Activated CD8-positive, alpha-beta memory T cell treated with anti-CD3 and anti-CD28 coated beads for 1 hour (primary cell): ENCODE measurements around the gene NTM.

ENCODE experiments used
- DNase-seq, 2 donors: peaks; one replicate each; pipeline ENCODE4 v3.0.0-alpha.2; 2020; ENCODE audit warnings: low read depth in 1 of 2; ENCODE audit errors: extremely low read depth in 1 of 2

Gene NTM

GRCh38 chr11:131696690-131697089, 326.3 kb downstream of the NTM start:
- no peak for DNase-seq

DNA sequence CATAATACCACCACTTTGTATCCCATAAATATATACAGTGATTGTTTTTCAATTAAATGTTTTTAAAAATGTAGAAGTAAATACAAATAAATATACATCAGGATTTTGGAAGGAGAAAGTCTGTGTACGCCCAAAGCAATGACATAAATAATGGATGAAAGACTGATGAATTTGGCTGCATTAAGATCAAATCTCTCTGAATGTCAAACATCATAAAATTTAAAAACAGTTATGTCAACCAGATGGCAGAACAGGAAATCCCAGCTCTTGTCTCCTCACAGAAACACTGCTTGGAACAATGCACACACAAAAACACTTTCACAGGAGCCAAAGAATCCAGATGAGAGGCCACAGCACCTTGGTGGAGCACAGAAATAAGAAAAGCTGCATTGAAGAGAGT, 332.9 kb downstream of the NTM start:
- no peak for DNase-seq

DNA sequence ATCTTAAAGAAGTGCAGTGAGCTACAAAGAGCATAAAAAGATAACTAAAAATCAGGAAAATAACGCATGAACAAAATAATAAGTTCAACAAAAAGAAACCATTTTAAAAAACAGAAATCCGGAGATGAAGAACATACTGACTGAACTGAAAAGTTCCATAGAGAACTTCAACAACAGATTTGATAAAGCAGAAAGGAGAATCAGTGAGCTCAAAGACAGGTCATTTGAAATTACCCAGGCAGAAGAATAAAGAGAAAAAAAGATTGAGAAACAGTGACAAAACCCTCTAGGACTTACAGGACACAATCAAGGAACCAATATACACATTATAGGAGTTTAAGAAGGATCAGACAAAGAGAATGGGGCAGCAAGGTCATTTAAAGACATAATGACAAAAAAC, 334.3 kb downstream of the NTM start:
- no peak for DNase-seq

- DNase-seq, result no peak
Observed at GRCh38 chr11:131710511-131710910, 340.1 kb downstream of the NTM start.

GRCh38 chr11:131712897-131713296, 342.5 kb downstream of the NTM start:
- DNase-seq, result no peak

- no peak for DNase-seq
Observed at GRCh38 chr11:131713529-131714134, 343.2 kb downstream of the NTM start.

- DNase-seq, result no peak
Observed at GRCh38 chr11:131717616-131718015, 347.2 kb downstream of the NTM start.

GRCh38 chr11:131723088-131723487, 352.7 kb downstream of the NTM start:
- DNase-seq, result no peak

- DNase-seq, result no peak
Observed at GRCh38 chr11:131724436-131724975, 354.1 kb downstream of the NTM start.

GRCh38 chr11:131734871-131735270, 364.5 kb downstream of the NTM start:
- no peak for DNase-seq

DNA sequence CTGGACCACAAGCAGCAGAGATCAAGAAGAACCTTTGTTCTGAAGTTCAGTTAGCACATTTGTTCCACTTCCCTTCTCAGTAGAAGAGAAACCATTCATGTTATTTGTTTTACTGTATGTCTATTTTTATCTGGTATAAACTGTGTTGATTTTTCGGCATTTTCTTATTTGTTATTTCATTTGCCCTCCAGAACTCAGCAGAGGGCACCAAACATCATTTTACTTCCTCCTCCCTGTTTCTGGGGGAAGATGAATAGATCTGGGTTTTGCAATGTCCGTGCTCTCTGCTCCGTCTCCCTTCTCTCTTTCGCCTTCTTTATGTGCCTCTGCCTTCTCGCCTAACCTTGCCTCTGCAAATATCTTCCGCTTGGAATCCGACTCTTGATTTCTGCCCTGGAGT, 366.9 kb downstream of the NTM start:
- no peak for DNase-seq

DNA sequence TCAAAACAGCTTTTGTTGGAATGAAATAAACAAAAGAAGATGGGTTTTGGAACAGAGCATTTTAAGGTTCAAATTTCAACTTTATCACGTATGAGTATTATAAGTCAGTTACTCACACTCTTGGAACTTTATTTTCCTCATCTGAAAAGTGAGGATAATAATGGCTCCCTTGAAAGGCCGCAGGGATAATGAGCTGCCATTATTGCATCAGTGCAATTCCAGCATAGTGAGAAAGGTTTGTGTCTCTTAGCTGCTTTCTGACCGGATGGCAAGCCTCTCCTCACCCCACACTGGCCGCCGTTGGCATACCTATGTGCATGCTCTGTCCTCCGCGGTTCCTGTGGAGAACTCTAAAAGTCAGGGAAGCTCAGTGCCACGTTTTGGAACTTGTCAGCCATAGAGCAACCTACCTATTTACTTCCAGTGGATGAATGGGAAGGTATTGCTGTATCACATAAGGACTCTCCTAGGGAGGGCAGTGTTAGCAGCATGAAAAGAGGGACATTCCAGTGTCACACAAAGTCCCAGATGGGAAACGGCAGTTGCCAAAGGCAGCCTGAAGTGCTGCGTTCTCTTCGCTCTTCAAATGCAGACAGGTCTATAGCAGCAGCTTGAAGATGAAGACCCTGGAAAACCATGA, 368.9 kb downstream of the NTM start:
- no peak for DNase-seq

GRCh38 chr11:131744847-131745246, 374.4 kb downstream of the NTM start:
- DNase-seq, result no peak

GRCh38 chr11:131745405-131745804, 375.0 kb downstream of the NTM start:
- no peak for DNase-seq

GRCh38 chr11:131746201-131746600, 375.8 kb downstream of the NTM start:
- DNase-seq, result no peak

GRCh38 chr11:131748151-131749050, 378.0 kb downstream of the NTM start:
- no peak for DNase-seq

DNA sequence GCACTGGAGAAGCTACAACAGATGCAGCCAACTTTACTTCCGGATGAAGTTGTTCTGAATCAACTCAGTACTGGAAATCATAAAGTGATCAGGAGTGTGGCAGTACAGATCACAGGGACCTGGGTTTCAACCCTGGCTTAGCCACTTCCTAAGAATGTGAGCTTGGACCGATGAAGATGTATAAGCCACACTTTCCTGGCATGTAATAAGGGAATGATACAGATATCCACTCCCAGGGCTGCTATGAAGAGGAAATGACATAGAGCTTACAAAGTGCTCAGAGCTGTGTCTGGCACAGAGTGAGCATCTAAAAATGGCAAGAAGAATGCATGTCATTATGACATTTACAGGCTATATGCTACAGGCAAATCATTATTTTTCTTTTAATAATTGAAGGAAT, 378.7 kb downstream of the NTM start:
- no peak for DNase-seq

DNA sequence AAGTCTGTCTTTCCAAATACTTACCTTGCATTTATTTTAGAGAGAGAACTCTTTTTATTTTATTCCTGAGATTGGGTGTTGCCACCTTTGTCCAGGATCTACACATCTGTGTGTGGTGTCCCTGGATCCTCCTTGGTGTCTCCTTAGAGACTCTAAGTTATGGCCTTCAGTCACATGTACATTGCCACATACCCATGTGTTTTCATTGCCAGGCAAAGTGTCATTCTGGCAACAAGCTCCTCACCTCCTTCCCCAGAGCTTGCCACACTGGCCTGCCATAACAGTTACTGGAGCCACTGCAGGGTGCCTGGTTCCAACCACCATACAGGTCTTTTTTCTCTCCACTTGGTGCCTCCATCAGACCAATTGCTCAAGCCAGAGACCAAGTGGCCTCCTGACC, 379.7 kb downstream of the NTM start:
- DNase-seq, result no peak

- DNase-seq, result no peak
Observed at GRCh38 chr11:131750692-131751091, 380.3 kb downstream of the NTM start.

DNA sequence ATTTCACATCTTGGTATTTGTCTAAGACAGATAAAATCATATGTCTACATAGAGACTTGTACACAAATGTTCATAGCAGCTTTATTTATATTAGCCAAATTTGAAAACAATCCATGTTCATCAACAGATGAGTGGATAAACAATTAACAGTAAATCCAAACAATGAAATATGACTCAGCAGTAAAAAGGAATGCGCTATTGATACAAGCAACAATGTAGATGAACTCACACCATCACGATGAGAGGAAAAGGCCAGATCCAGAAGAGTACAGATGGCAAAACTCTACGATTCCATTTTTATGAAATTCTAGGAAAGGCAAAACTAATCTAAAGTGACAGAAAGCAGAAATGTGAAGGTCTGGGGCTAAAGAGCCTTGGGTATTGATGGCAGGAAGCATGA, 384.3 kb downstream of the NTM start:
- DNase-seq, result no peak

- no peak for DNase-seq
Observed at GRCh38 chr11:131756479-131757110, 386.2 kb downstream of the NTM start.
